NB4 (cell line): ENCODE data around the gene DSP.

Experiments used
- POLR2A ChIP-seq: IDR thresholded peaks from 2 replicates; pipeline ENCODE4 v1.6.1; 2011; ENCODE audit warnings: mild to moderate bottlenecking; ENCODE audit not compliant: insufficient read length; ENCODE audit errors: extremely low read depth
- TF ChIP-seq, protein P1 (sequence below): IDR thresholded peaks from one replicate; pipeline ENCODE4 v1.5.1; 2012; ENCODE audit warnings: low read depth, low read length

DNA sequence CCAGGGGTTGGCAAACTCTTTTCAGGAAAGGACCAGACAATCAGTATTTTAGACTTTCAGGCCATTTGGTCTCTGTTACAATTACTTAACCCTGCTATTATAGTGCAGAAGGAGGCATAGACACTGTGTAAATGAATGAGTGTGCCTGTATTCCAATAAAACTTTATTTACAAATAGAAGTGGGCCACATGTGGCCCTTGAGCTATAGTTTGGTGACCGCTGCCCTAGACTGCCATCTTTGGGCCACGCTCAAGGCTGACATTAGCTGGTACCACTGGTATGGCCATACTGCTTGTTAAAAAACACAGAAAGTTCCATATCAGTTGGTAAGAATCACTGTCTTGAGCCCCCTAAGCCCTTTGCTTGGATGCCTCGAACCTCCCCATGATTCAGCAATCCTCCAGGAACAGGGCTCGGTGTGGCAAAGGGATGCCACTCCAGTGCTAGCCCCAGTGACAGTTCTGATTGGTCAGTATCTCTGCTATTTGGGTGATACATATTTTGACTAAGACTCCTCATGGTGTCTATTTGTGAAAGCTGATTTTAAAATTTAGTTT lies 25.2 kb downstream of the DSP start:
- TF ChIP-seq, protein P1, sequence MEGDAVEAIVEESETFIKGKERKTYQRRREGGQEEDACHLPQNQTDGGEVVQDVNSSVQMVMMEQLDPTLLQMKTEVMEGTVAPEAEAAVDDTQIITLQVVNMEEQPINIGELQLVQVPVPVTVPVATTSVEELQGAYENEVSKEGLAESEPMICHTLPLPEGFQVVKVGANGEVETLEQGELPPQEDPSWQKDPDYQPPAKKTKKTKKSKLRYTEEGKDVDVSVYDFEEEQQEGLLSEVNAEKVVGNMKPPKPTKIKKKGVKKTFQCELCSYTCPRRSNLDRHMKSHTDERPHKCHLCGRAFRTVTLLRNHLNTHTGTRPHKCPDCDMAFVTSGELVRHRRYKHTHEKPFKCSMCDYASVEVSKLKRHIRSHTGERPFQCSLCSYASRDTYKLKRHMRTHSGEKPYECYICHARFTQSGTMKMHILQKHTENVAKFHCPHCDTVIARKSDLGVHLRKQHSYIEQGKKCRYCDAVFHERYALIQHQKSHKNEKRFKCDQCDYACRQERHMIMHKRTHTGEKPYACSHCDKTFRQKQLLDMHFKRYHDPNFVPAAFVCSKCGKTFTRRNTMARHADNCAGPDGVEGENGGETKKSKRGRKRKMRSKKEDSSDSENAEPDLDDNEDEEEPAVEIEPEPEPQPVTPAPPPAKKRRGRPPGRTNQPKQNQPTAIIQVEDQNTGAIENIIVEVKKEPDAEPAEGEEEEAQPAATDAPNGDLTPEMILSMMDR: peak; percentile 5
- TF ChIP-seq POLR2A: no peak
